ENCODE measurements around the gene GNG11.

Gene GNG11

GRCh38 chr7:93921607-93922566 lies at the start of gene GNG11:
GNG11 (plus strand) TSS chr7:93921735; CDS start chr7:93922138, 403 bp downstream.
- Histone ChIP-seq H3K36me3 (ENCODE audit: insufficient read depth, low read length) (peaks cover 14% of the 10 kb centered on the region), H2AFZ (ENCODE audit: low read length, unreplicated experiment) (peak within 1 kb of the TSS; percentile 98), H3K4me3 (ENCODE audit: low read depth, low read length) (peak within 1 kb of the TSS; percentile 100), H3K4me1 (ENCODE audit: control insufficient read depth, insufficient read depth, low read length, unreplicated experiment) (peaks cover 17% of the 10 kb centered on the region), H3K27me3 (ENCODE audit: insufficient read depth, low read length) (no peaks in the 10 kb centered on the region), H3K27ac (ENCODE audit: low read depth, low read length) (peak within 1 kb of the TSS; percentile 86), H3K79me2 (ENCODE audit: control insufficient read depth, insufficient read depth, low read length, unreplicated experiment) (peaks cover 37% of the 10 kb centered on the region)

GRCh38 chr7:93873998-93874574 lies 47.4 kb upstream of the GNG11 start:
- H3K27ac ChIP-seq (ENCODE audit: low read depth, low read length): no peak overlapping the region

GRCh38 chr7:93877742-93878141 lies 43.8 kb upstream of the GNG11 start:
- peaks cover 5% of the 10 kb centered on the region for H3K36me3 ChIP-seq (ENCODE audit: insufficient read depth, low read length)
- H3K27ac ChIP-seq (ENCODE audit: low read depth, low read length): no peak overlapping the region
- H3K27me3 ChIP-seq (ENCODE audit: insufficient read depth, low read length): no peaks in the 10 kb centered on the region
- H3K4me1 ChIP-seq (ENCODE audit: control insufficient read depth, insufficient read depth, low read length, unreplicated experiment): no peaks in the 10 kb centered on the region
- peak overlapping the region; percentile 56; the same call in 1 of the 2 replicates for H3K4me3 ChIP-seq (ENCODE audit: low read depth, low read length)
- H3K79me2 ChIP-seq (ENCODE audit: control insufficient read depth, insufficient read depth, low read length, unreplicated experiment): no peaks in the 10 kb centered on the region
- peak overlapping the region; percentile 74 for H2AFZ ChIP-seq (ENCODE audit: low read length, unreplicated experiment)

More at GRCh38 chr7:93873998-93874574, 47.4 kb upstream of the GNG11 start:
- H3K4me1 ChIP-seq (ENCODE audit: control insufficient read depth, insufficient read depth, low read length, unreplicated experiment): no peaks in the 10 kb centered on the region
- H2AFZ ChIP-seq (ENCODE audit: low read length, unreplicated experiment): no peak overlapping the region
- no peak overlapping the region for H3K4me3 ChIP-seq (ENCODE audit: low read depth, low read length)
- no peaks in the 10 kb centered on the region for H3K79me2 ChIP-seq (ENCODE audit: control insufficient read depth, insufficient read depth, low read length, unreplicated experiment)
- no peaks in the 10 kb centered on the region; the same call in 1 of the 2 replicates for H3K36me3 ChIP-seq (ENCODE audit: insufficient read depth, low read length)
- H3K27me3 ChIP-seq (ENCODE audit: insufficient read depth, low read length): no peaks in the 10 kb centered on the region

GRCh38 chr7:93879356-93879755 lies 42.2 kb upstream of the GNG11 start:
- H3K27ac ChIP-seq (ENCODE audit: low read depth, low read length): no peak overlapping the region
- H3K79me2 ChIP-seq (ENCODE audit: control insufficient read depth, insufficient read depth, low read length, unreplicated experiment): no peaks in the 10 kb centered on the region
- no peaks in the 10 kb centered on the region for H3K4me1 ChIP-seq (ENCODE audit: control insufficient read depth, insufficient read depth, low read length, unreplicated experiment)
- no peak overlapping the region for H3K4me3 ChIP-seq (ENCODE audit: low read depth, low read length)
- no peak overlapping the region for H2AFZ ChIP-seq (ENCODE audit: low read length, unreplicated experiment)
- H3K36me3 ChIP-seq (ENCODE audit: insufficient read depth, low read length): peaks cover 5% of the 10 kb centered on the region
- no peaks in the 10 kb centered on the region for H3K27me3 ChIP-seq (ENCODE audit: insufficient read depth, low read length)

- Histone ChIP-seq H3K4me1 (ENCODE audit: control insufficient read depth, insufficient read depth, low read length, unreplicated experiment) (no peaks in the 10 kb centered on the region), H3K27ac (ENCODE audit: low read depth, low read length) (no peak overlapping the region), H2AFZ (ENCODE audit: low read length, unreplicated experiment) (no peak overlapping the region), H3K79me2 (ENCODE audit: control insufficient read depth, insufficient read depth, low read length, unreplicated experiment) (no peaks in the 10 kb centered on the region), H3K36me3 (ENCODE audit: insufficient read depth, low read length) (peaks cover 5% of the 10 kb centered on the region), H3K4me3 (ENCODE audit: low read depth, low read length) (no peak overlapping the region), H3K27me3 (ENCODE audit: insufficient read depth, low read length) (no peaks in the 10 kb centered on the region)
Measured at GRCh38 chr7:93882468-93882867, 39.1 kb upstream of the GNG11 start.

GRCh38 chr7:93883078-93883916 lies 38.2 kb upstream of the GNG11 start:
- no peaks in the 10 kb centered on the region for H3K27me3 ChIP-seq (ENCODE audit: insufficient read depth, low read length)
- no peaks in the 10 kb centered on the region for H3K4me1 ChIP-seq (ENCODE audit: control insufficient read depth, insufficient read depth, low read length, unreplicated experiment)
- no peak overlapping the region for H3K27ac ChIP-seq (ENCODE audit: low read depth, low read length)
- peaks cover 5% of the 10 kb centered on the region for H3K36me3 ChIP-seq (ENCODE audit: insufficient read depth, low read length)
- no peak overlapping the region for H3K4me3 ChIP-seq (ENCODE audit: low read depth, low read length)
- no peak overlapping the region for H2AFZ ChIP-seq (ENCODE audit: low read length, unreplicated experiment)
- H3K79me2 ChIP-seq (ENCODE audit: control insufficient read depth, insufficient read depth, low read length, unreplicated experiment): no peaks in the 10 kb centered on the region

GRCh38 chr7:93883917-93884345 lies 37.6 kb upstream of the GNG11 start:
- no peak overlapping the region for H3K27ac ChIP-seq (ENCODE audit: low read depth, low read length)
- H3K79me2 ChIP-seq (ENCODE audit: control insufficient read depth, insufficient read depth, low read length, unreplicated experiment): peaks cover under 1% of the 10 kb centered on the region
- H3K36me3 ChIP-seq (ENCODE audit: insufficient read depth, low read length): peaks cover 5% of the 10 kb centered on the region
- H3K27me3 ChIP-seq (ENCODE audit: insufficient read depth, low read length): no peaks in the 10 kb centered on the region
- H3K4me3 ChIP-seq (ENCODE audit: low read depth, low read length): no peak overlapping the region
- H3K4me1 ChIP-seq (ENCODE audit: control insufficient read depth, insufficient read depth, low read length, unreplicated experiment): peaks cover 2% of the 10 kb centered on the region
- no peak overlapping the region for H2AFZ ChIP-seq (ENCODE audit: low read length, unreplicated experiment)

- Histone ChIP-seq H3K4me3 (ENCODE audit: low read depth, low read length) (no peak overlapping the region), H3K27me3 (ENCODE audit: insufficient read depth, low read length) (no peaks in the 10 kb centered on the region), H3K79me2 (ENCODE audit: control insufficient read depth, insufficient read depth, low read length, unreplicated experiment) (peaks cover 3% of the 10 kb centered on the region), H2AFZ (ENCODE audit: low read length, unreplicated experiment) (no peak overlapping the region), H3K27ac (ENCODE audit: low read depth, low read length) (no peak overlapping the region), H3K4me1 (ENCODE audit: control insufficient read depth, insufficient read depth, low read length, unreplicated experiment) (peaks cover 6% of the 10 kb centered on the region), H3K36me3 (ENCODE audit: insufficient read depth, low read length) (peaks cover 4% of the 10 kb centered on the region; the same call in 1 of the 2 replicates)
Measured at GRCh38 chr7:93884541-93884940, 37.0 kb upstream of the GNG11 start.

GRCh38 chr7:93889261-93889660 lies 32.3 kb upstream of the GNG11 start:
- peaks cover 11% of the 10 kb centered on the region for H3K4me1 ChIP-seq (ENCODE audit: control insufficient read depth, insufficient read depth, low read length, unreplicated experiment)
- no peaks in the 10 kb centered on the region for H3K36me3 ChIP-seq (ENCODE audit: insufficient read depth, low read length)
- H3K79me2 ChIP-seq (ENCODE audit: control insufficient read depth, insufficient read depth, low read length, unreplicated experiment): peaks cover 3% of the 10 kb centered on the region
- H3K4me3 ChIP-seq (ENCODE audit: low read depth, low read length): peak overlapping the region; percentile 93
- no peaks in the 10 kb centered on the region for H3K27me3 ChIP-seq (ENCODE audit: insufficient read depth, low read length)
- H2AFZ ChIP-seq (ENCODE audit: low read length, unreplicated experiment): no peak overlapping the region
- H3K27ac ChIP-seq (ENCODE audit: low read depth, low read length): peak overlapping the region; percentile 72

- peaks cover 17% of the 10 kb centered on the region for H3K4me1 ChIP-seq (ENCODE audit: control insufficient read depth, insufficient read depth, low read length, unreplicated experiment)
- H3K27me3 ChIP-seq (ENCODE audit: insufficient read depth, low read length): no peaks in the 10 kb centered on the region
- peak overlapping the region; percentile 72 for H3K27ac ChIP-seq (ENCODE audit: low read depth, low read length)
- H3K79me2 ChIP-seq (ENCODE audit: control insufficient read depth, insufficient read depth, low read length, unreplicated experiment): peaks cover 3% of the 10 kb centered on the region
- no peaks in the 10 kb centered on the region for H3K36me3 ChIP-seq (ENCODE audit: insufficient read depth, low read length)
- peak overlapping the region; percentile 72 for H2AFZ ChIP-seq (ENCODE audit: low read length, unreplicated experiment)
- peak overlapping the region; percentile 93 for H3K4me3 ChIP-seq (ENCODE audit: low read depth, low read length)
Measured at GRCh38 chr7:93890041-93890463, 31.5 kb upstream of the GNG11 start.
